Panc1 (cell line): Measurements from ENCODE around the gene SPHK2. TPM values are rescaled to one million over a fixed set of nuclear protein-coding genes. Genes with fewer than 3 reads are reported as not detected.

Experiments
- ATAC-seq: fragments of 200-7000 bp; cut with Tn5 transposase; 2 replicates; pipeline ENCODE4 v1.9.1; 2020; ENCODE audit warnings: mild to moderate bottlenecking, moderate library complexity
- BruUV-seq: library from RNA; stranded (reverse); fragments of 400-500 nt; replicated peaks from 2 replicates; lab custom pipeline; 2021; lab: Mats Ljungman, UMichigan
- CTCF ChIA-PET: fragments of 300-600 bp; sonication (Branson Sonifier 250); formaldehyde crosslinking; loops from one replicate; lab custom pipeline; 2022; ENCODE audit warnings: antibody characterized with exemption; lab: Charles Lee
- POLR2A ChIA-PET: fragments of 300-600 bp; sonication (Branson Sonifier 250); formaldehyde crosslinking; loops from one replicate; lab custom pipeline; 2022; ENCODE audit warnings: antibody characterized with exemption; lab: Charles Lee
- DNase-seq: peaks from one replicate; pipeline ENCODE4 v3.0.0-alpha.2; 2010; ENCODE audit warnings: low read depth, low spot score
- H3K27ac ChIP-seq: 2 replicates; pipeline ENCODE4 v1.5.1; 2011; ENCODE audit warnings: mild to moderate bottlenecking, low read length, inconsistent platforms
- H3K27me3 ChIP-seq: fragments of 200-500 bp; sonication (Bioruptor generic); 2 replicates; pipeline ENCODE4 v1.6.0; 2014; ENCODE audit warnings: low read length, inconsistent platforms; ENCODE audit not compliant: control insufficient read depth, insufficient read depth
- H3K36me3 ChIP-seq: fragments of 200-500 bp; sonication (Bioruptor generic); 2 replicates; pipeline ENCODE4 v1.5.1; 2014; ENCODE audit warnings: inconsistent platforms, mild to moderate bottlenecking, low read length, moderate library complexity; ENCODE audit not compliant: control insufficient read depth, insufficient read depth
- H3K4me1 ChIP-seq: 2 replicates; pipeline ENCODE4 v1.5.1; 2011; ENCODE audit warnings: inconsistent platforms, mild to moderate bottlenecking, low read length, moderate library complexity; ENCODE audit not compliant: control insufficient read depth, insufficient read depth
- H3K4me3 ChIP-seq, 2 experiments: 2 replicates each; pipeline ENCODE4 v1.5.1; 2011 to 2012; ENCODE audit warnings: low read depth in 2 of 2, low read length in 2 of 2, mild to moderate bottlenecking in 2 of 2, inconsistent platforms in 1 of 2, moderate library complexity in 1 of 2
- H3K9me3 ChIP-seq: fragments of 200-500 bp; sonication (Bioruptor generic); 2 replicates; pipeline ENCODE4 v1.5.1; 2014; ENCODE audit warnings: low read depth, mild to moderate bottlenecking, inconsistent platforms, low read length, moderate library complexity; ENCODE audit not compliant: control insufficient read depth, insufficient read depth
- CTCF ChIP-seq: fragments of 450-650 bp; IDR thresholded peaks from 2 replicates; pipeline ENCODE4 v1.5.1; 2017; ENCODE audit warnings: mild to moderate bottlenecking
- POLR2AphosphoS5 ChIP-seq: IDR thresholded peaks from 2 replicates; pipeline ENCODE4 v1.6.1; 2012; ENCODE audit warnings: mild to moderate bottlenecking, low read depth, low read length, moderate library complexity
- REST ChIP-seq, 2 experiments: IDR thresholded peaks; 2 replicates each; pipeline ENCODE4 v1.6.1; 2011 to 2012; ENCODE audit warnings: low read depth in 2 of 2, control low read depth in 1 of 2, low read length in 1 of 2, mild to moderate bottlenecking in 1 of 2, moderate library complexity in 1 of 2; ENCODE audit not compliant: insufficient read depth in 1 of 2
- SIN3A ChIP-seq: IDR thresholded peaks from 2 replicates; pipeline ENCODE4 v1.6.1; 2012; ENCODE audit warnings: low read depth, mild to moderate bottlenecking, low read length, moderate library complexity, borderline replicate concordance; ENCODE audit not compliant: insufficient read depth
- TCF7L2 ChIP-seq: IDR thresholded peaks from 2 replicates; pipeline ENCODE4 v1.6.1; 2011; ENCODE audit warnings: mild to moderate bottlenecking, low read depth, low read length, inconsistent platforms
- in situ Hi-C: cut with HindIII; loops from 2 replicates; pipeline ENCODE4 v1.10.0; 2016; ENCODE audit warnings: low sequenced_read_pairs, low pct_unique_long_range_greater_than_20kb
- intact Hi-C: fragments of 100-400 bp; cut with micrococcal nuclease; formaldehyde crosslinking; loops from one replicate; pipeline ENCODE4 v1.10.0; 2022; ENCODE audit not compliant: unreplicated experiment
- total RNA-seq: library from RNA; stranded (reverse); gene quantifications from one replicate; pipeline ENCODE4 v1.2.1, GENCODE V29; 2021; ENCODE audit not compliant: unreplicated experiment

SPHK2 gene
- total RNA-seq, 1 experiment from 2014 or later, result 19.5 TPM

- no peak overlapping the region for H3K27ac ChIP-seq
- in situ Hi-C loops, result no loop called here
- BruUV-seq, result no TSS peak
- H3K27me3 ChIP-seq, result no peaks in the 10 kb centered on the region
- peaks cover 8% of the 10 kb centered on the region for H3K4me1 ChIP-seq
- ChIA-PET CTCF (no interaction called here), POLR2A (no interaction called here)
- no peak for DNase-seq
- no peak overlapping the region for H3K4me3 ChIP-seq
- TF ChIP-seq POLR2AphosphoS5 (no peak), REST (IDR thresholded peaks at IDR 0.05; ENCODE audit: insufficient read depth in 1 of 2, low read depth in 2 of 2, low read length in 1 of 2) (no peak), CTCF (no peak), SIN3A (no peak), TCF7L2 (no peak)
- no peak for ATAC-seq
- H3K36me3 ChIP-seq, result no peaks in the 10 kb centered on the region
- intact Hi-C loops, result no loop called here
- no peaks in the 10 kb centered on the region for H3K9me3 ChIP-seq
Measured at GRCh38 chr19:48642862-48643261, 23.6 kb downstream of the SPHK2 start.

GRCh38 chr19:48644355-48644754, 25.0 kb downstream of the SPHK2 start:
- H3K36me3 ChIP-seq, result no peaks in the 10 kb centered on the region
- no peaks in the 10 kb centered on the region for H3K27me3 ChIP-seq
- H3K27ac ChIP-seq, result no peak overlapping the region
- DNase-seq (no peak), ATAC-seq (no peak)
- in situ Hi-C loops, result no loop called here
- H3K4me1 ChIP-seq, result peaks cover 2% of the 10 kb centered on the region; the same call in 1 of the 2 replicates
- no TSS peak for BruUV-seq
- CTCF ChIA-PET, result no interaction called here
- H3K9me3 ChIP-seq, result no peaks in the 10 kb centered on the region
- no peak overlapping the region; a peak in 1 of 4 replicates for H3K4me3 ChIP-seq
- TF ChIP-seq TCF7L2 (no peak), CTCF (no peak), SIN3A (no peak), REST (IDR thresholded peaks at IDR 0.05; ENCODE audit: insufficient read depth in 1 of 2, low read depth in 2 of 2, low read length in 1 of 2) (no peak), POLR2AphosphoS5 (no peak)
- intact Hi-C loops, result no loop called here
- POLR2A ChIA-PET, result interaction anchor here (1.1 kb wide), 1 partner anchor 21 kb away, joined by 3 read pairs; no protein-coding TSS in a partner anchor
